Measurements from ENCODE around the gene LPCAT1. TPM values are rescaled to one million over a fixed set of nuclear protein-coding genes. Genes with fewer than 3 reads are reported as not detected.
"Not testable (repeated sequence)": the region's sequence is repeated elsewhere in the genome, so short reads cannot be mapped to it uniquely, and the experiment has no call there.

Gene LPCAT1
- total RNA-seq (2014; rRNA removed; shearing (Covaris generic)) (255 and 263 TPM in 2 replicates), polyA plus RNA-seq (2016; fragmentation: Nextera tagmentation; extraction: Ambion mirVana) (75.0 and 78.0 TPM in 2 replicates)
- long read RNA-seq, transcript LPCAT1-201 (14 exons, 3,966 nt): major isoform, 35 of 50 reads
- long read RNA-seq, partial matches to known transcripts: 13 of 50 reads
- long read RNA-seq, other reads (novel, unspliced or antisense): 2 of 50 reads

DNA sequence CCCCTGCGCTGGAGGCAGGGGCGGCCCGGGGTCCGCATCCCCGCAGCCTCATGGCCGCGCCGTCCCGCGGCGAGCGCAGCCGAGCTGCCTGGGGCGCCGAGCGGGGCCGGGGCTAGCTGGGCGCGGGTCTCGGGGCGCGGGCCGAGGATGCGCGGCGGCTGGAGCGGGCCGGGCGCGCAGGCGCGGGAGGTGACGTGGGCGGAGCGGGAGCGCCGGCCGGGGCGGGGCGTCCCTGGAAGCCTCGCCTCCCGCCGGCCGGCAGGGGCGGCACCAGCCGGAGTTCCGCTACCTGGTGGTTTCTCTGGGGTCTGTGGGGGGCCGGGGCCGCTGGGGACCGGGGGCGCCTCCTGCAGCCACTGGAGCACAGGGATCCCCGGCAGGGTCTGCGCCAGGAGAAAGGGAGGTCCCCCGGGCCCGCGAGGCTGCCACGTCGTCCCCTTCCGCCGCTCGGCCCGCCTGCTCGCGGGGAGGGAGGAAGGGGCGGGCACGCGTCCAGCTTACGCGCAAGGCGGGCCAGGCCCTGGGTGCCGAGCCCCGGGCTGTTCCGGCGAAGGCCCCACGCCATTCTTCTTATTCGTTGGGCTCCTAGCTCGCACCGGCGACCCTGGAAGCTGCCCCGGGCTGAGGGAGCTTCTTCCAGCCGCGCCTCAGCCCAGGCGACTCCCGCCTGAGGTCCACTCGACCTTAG, at the start of gene LPCAT1:
TSS of gene LPCAT1 (minus strand) at position 168 of the 688 bp plus-strand sequence. CDS start at position 52, 116 bp downstream.
- H3K27ac ChIP-seq (ENCODE audit: low read depth): no peak within 1 kb of the TSS
- H3K4me1 Mint-ChIP-seq: peaks cover 27% of the 10 kb centered on the region; the same call in 2 of the 3 replicates
- H3K27me3 ChIP-seq (ENCODE audit: insufficient read depth): no peaks in the 10 kb centered on the region
- H3K27ac Mint-ChIP-seq: peak within 1 kb of the TSS; percentile 69
- H3K9me3 Mint-ChIP-seq: no peaks in the 10 kb centered on the region
- TF ChIP-seq ETS1 (IDR thresholded peaks at IDR 0.05) (no peak), ZNF331 (CRISPR knock-in tag; IDR thresholded peaks at IDR 0.05; ENCODE audit: low read depth) (no peak), EZH2phosphoT487 (IDR thresholded peaks at IDR 0.05; ENCODE audit: unreplicated experiment) (no peak), POLR2AphosphoS5 (IDR thresholded peaks at IDR 0.05; ENCODE audit: low read depth) (peak; percentile 51)
- TF ChIP-seq, protein P1, sequence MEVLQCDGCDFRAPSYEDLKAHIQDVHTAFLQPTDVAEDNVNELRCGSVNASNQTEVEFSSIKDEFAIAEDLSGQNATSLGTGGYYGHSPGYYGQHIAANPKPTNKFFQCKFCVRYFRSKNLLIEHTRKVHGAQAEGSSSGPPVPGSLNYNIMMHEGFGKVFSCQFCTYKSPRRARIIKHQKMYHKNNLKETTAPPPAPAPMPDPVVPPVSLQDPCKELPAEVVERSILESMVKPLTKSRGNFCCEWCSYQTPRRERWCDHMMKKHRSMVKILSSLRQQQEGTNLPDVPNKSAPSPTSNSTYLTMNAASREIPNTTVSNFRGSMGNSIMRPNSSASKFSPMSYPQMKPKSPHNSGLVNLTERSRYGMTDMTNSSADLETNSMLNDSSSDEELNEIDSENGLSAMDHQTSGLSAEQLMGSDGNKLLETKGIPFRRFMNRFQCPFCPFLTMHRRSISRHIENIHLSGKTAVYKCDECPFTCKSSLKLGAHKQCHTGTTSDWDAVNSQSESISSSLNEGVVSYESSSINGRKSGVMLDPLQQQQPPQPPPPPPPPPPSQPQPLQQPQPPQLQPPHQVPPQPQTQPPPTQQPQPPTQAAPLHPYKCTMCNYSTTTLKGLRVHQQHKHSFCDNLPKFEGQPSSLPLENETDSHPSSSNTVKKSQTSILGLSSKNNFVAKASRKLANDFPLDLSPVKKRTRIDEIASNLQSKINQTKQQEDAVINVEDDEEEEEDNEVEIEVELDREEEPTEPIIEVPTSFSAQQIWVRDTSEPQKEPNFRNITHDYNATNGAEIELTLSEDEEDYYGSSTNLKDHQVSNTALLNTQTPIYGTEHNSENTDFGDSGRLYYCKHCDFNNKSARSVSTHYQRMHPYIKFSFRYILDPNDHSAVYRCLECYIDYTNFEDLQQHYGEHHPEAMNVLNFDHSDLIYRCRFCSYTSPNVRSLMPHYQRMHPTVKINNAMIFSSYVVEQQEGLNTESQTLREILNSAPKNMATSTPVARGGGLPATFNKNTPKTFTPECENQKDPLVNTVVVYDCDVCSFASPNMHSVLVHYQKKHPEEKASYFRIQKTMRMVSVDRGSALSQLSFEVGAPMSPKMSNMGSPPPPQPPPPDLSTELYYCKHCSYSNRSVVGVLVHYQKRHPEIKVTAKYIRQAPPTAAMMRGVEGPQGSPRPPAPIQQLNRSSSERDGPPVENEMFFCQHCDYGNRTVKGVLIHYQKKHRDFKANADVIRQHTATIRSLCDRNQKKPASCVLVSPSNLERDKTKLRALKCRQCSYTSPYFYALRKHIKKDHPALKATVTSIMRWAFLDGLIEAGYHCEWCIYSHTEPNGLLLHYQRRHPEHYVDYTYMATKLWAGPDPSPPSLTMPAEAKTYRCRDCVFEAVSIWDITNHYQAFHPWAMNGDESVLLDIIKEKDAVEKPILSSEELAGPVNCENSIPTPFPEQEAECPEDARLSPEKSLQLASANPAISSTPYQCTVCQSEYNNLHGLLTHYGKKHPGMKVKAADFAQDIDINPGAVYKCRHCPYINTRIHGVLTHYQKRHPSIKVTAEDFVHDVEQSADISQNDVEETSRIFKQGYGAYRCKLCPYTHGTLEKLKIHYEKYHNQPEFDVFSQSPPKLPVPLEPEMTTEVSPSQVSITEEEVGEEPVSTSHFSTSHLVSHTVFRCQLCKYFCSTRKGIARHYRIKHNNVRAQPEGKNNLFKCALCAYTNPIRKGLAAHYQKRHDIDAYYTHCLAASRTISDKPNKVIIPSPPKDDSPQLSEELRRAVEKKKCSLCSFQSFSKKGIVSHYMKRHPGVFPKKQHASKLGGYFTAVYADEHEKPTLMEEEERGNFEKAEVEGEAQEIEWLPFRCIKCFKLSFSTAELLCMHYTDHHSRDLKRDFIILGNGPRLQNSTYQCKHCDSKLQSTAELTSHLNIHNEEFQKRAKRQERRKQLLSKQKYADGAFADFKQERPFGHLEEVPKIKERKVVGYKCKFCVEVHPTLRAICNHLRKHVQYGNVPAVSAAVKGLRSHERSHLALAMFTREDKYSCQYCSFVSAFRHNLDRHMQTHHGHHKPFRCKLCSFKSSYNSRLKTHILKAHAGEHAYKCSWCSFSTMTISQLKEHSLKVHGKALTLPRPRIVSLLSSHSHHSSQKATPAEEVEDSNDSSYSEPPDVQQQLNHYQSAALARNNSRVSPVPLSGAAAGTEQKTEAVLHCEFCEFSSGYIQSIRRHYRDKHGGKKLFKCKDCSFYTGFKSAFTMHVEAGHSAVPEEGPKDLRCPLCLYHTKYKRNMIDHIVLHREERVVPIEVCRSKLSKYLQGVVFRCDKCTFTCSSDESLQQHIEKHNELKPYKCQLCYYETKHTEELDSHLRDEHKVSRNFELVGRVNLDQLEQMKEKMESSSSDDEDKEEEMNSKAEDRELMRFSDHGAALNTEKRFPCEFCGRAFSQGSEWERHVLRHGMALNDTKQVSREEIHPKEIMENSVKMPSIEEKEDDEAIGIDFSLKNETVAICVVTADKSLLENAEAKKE (CRISPR knock-in tag; IDR thresholded peaks at IDR 0.05): no peak
- peak; percentile 86 for DNase-seq (ENCODE audit: low spot score)
- 0 out of 2 replicates have a peak within 1 kb of the TSS, but pooled peaks have one; percentile 14 for H2AFZ ChIP-seq
- H3K36me3 ChIP-seq (ENCODE audit: insufficient read depth): peaks cover 19% of the 10 kb centered on the region
- peak; percentile 60 for ATAC-seq
- H4K20me1 ChIP-seq (replicated peaks; ENCODE audit: insufficient read depth): peaks cover 22% of the 10 kb centered on the region
- H3K9me2 ChIP-seq (ENCODE audit: insufficient read depth): no peaks in the 10 kb centered on the region
- peaks cover 25% of the 10 kb centered on the region for H3K36me3 Mint-ChIP-seq (ENCODE audit: low read depth)
- H3F3A ChIP-seq (replicated peaks; ENCODE audit: low read depth): peaks cover 4% of the 10 kb centered on the region; the same call in 1 of the 2 replicates
- peak within 1 kb of the TSS; percentile 88 for H3K4me3 ChIP-seq
- peaks cover 21% of the 10 kb centered on the region for H3K4me1 ChIP-seq (ENCODE audit: insufficient read depth)
- peak within 1 kb of the TSS; percentile 88 for H3K4me3 Mint-ChIP-seq
- H3K27me3 Mint-ChIP-seq (ENCODE audit: insufficient read depth, low read depth, poor library complexity): peaks cover 17% of the 10 kb centered on the region
- peak within 1 kb of the TSS; percentile 96 for H3K4me2 ChIP-seq
- H3K79me2 ChIP-seq (replicated peaks; ENCODE audit: insufficient read depth): peaks cover 44% of the 10 kb centered on the region

DNA sequence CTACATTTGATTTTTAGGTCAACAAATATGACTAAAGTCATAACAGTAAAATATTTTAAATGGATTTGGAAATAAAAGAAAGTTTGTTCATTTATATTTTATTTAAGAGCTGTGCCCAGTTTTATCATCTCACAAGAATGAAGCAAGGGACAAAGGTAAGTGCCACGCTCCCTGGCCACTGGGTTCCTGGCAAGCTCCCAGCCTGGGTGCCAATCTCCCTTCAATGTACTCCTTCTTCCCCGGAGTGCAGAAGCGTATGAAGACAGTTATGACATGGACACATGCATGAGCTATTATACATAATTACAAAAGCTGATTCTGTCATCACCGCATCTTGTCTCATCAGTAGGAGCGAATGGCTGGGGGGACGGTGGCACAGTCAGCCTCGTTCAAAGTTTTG, 48.1 kb upstream of the LPCAT1 start:
- H3K4me3 Mint-ChIP-seq, H3K4me1 Mint-ChIP-seq: not testable (repeated sequence)

More for the DNA sequence above, 48.1 kb upstream of the LPCAT1 start:
- H3K27ac ChIP-seq (ENCODE audit: low read depth); H3K4me3 ChIP-seq; H2AFZ ChIP-seq; H3K4me1 ChIP-seq (ENCODE audit: insufficient read depth); H3K79me2 ChIP-seq (replicated peaks; ENCODE audit: insufficient read depth); H3K27me3 ChIP-seq (ENCODE audit: insufficient read depth); H3K27me3 Mint-ChIP-seq (ENCODE audit: insufficient read depth, low read depth, poor library complexity); ATAC-seq; H3K4me2 ChIP-seq; H3K36me3 ChIP-seq (ENCODE audit: insufficient read depth); H3K9me2 ChIP-seq (ENCODE audit: insufficient read depth); DNase-seq (ENCODE audit: low spot score); H4K20me1 ChIP-seq (replicated peaks; ENCODE audit: insufficient read depth); H3K27ac Mint-ChIP-seq; H3F3A ChIP-seq (replicated peaks; ENCODE audit: low read depth): not testable (repeated sequence)
- peaks cover 32% of the 10 kb centered on the region for H3K36me3 Mint-ChIP-seq (ENCODE audit: low read depth)
- H3K9me3 Mint-ChIP-seq: peaks cover 17% of the 10 kb centered on the region

Data from GM23338 (cell line).